Neural cell (in vitro differentiated cells): ENCODE measurements around the gene ABI3BP. TPM values are rescaled to one million over a fixed set of nuclear protein-coding genes. Genes with fewer than 3 reads are reported as not detected.

Source experiments
- H2AFZ ChIP-seq: fragments of 200-600, 300-800 bp; sonication (generic), shearing (Covaris generic); 2 replicates; pipeline ENCODE4 v1.6.0; 2014; ENCODE audit warnings: low read depth, mild to moderate bottlenecking, antibody characterized with exemption, low read length, moderate library complexity
- H3F3A ChIP-seq: fragments of 200-600 bp; shearing (Covaris generic); 2 replicates; pipeline ENCODE4 v1.6.1; 2016; ENCODE audit warnings: mild to moderate bottlenecking, moderate library complexity, mixed read lengths, antibody characterized with exemption, low read length; ENCODE audit not compliant: insufficient read depth, poor library complexity, severe bottlenecking
- H3K27ac ChIP-seq: fragments of 200-600, 300-800 bp; sonication (generic), shearing (Covaris generic); 2 replicates; pipeline ENCODE4 v1.5.1; 2014; ENCODE audit warnings: mild to moderate bottlenecking, low read length, moderate library complexity
- H3K27me3 ChIP-seq: fragments of 300-800, 200-600 bp; sonication (generic), shearing (Covaris generic); 2 replicates; pipeline ENCODE4 v1.6.0; 2014; ENCODE audit warnings: mild to moderate bottlenecking, low read depth, low read length, moderate library complexity; ENCODE audit not compliant: insufficient read depth
- H3K36me3 ChIP-seq: fragments of 300-800, 200-600 bp; sonication (generic), shearing (Covaris generic); 2 replicates; pipeline ENCODE4 v1.5.1; 2014; ENCODE audit warnings: mild to moderate bottlenecking, antibody characterized with exemption, low read length, moderate library complexity; ENCODE audit not compliant: insufficient read depth
- H3K4me2 ChIP-seq: fragments of 300-800, 200-600 bp; sonication (generic), shearing (Covaris generic); 2 replicates; pipeline ENCODE4 v1.6.0; 2014; ENCODE audit warnings: mild to moderate bottlenecking, low read length
- H3K4me3 ChIP-seq: fragments of 300-800, 200-600 bp; sonication (generic), shearing (Covaris generic); 2 replicates; pipeline ENCODE4 v1.5.1; 2014; ENCODE audit warnings: mild to moderate bottlenecking, low read length, moderate library complexity
- H3K79me2 ChIP-seq: fragments of 200-600 bp; shearing (Covaris generic); replicated peaks from 2 replicates; pipeline ENCODE4 v1.6.0; 2014; ENCODE audit warnings: mild to moderate bottlenecking, low read length, moderate library complexity; ENCODE audit not compliant: insufficient read depth
- H3K9ac ChIP-seq: fragments of 300-800, 200-600 bp; sonication (generic), shearing (Covaris generic); 2 replicates; pipeline ENCODE4 v1.6.1; 2016; ENCODE audit warnings: mild to moderate bottlenecking, low read length, mixed read lengths
- H3K9me2 ChIP-seq: fragments of 200-600 bp; shearing (Covaris generic); 2 replicates; pipeline ENCODE4 v1.6.1; 2016; ENCODE audit warnings: mild to moderate bottlenecking, low read length, mixed read lengths; ENCODE audit not compliant: insufficient read depth
- H3K9me3 ChIP-seq: fragments of 200-600, 300-800 bp; sonication (generic), shearing (Covaris generic); 2 replicates; pipeline ENCODE4 v1.6.1; 2016; ENCODE audit warnings: mild to moderate bottlenecking, mixed run types, low read length, moderate library complexity, mixed read lengths
- H4K20me1 ChIP-seq: fragments of 200-600 bp; shearing (Covaris generic); 2 replicates; pipeline ENCODE4 v1.6.1; 2016; ENCODE audit warnings: mild to moderate bottlenecking, mixed run types; ENCODE audit not compliant: insufficient read depth
- EP300 ChIP-seq: fragments of 450-650 bp; conservative IDR thresholded peaks from 2 replicates; pipeline ENCODE4 v1.6.1; 2014; ENCODE audit warnings: antibody characterized with exemption, mild to moderate bottlenecking, moderate library complexity; ENCODE audit not compliant: poor library complexity, severe bottlenecking
- EZH2 ChIP-seq: fragments of 200-600, 300-800 bp; shearing (Covaris generic), sonication (generic); IDR thresholded peaks from 2 replicates; pipeline ENCODE4 v1.6.1; 2014; ENCODE audit warnings: antibody characterized with exemption, low read length, borderline replicate concordance, mild to moderate bottlenecking; ENCODE audit not compliant: insufficient read depth, poor library complexity, severe bottlenecking
- MXI1 ChIP-seq: fragments of 450-650 bp; conservative IDR thresholded peaks from 2 replicates; pipeline ENCODE4 v1.6.1; 2014; ENCODE audit warnings: antibody characterized with exemption, mild to moderate bottlenecking; ENCODE audit not compliant: poor library complexity, severe bottlenecking
- POLR2AphosphoS5 ChIP-seq: IDR thresholded peaks from 2 replicates; pipeline ENCODE4 v1.6.1; 2012
- RAD21 ChIP-seq: fragments of 450-650 bp; conservative IDR thresholded peaks from 2 replicates; pipeline ENCODE4 v1.6.1; 2014; ENCODE audit warnings: antibody characterized with exemption, mild to moderate bottlenecking, moderate library complexity
- SMC3 ChIP-seq: fragments of 450-650 bp; conservative IDR thresholded peaks from 2 replicates; pipeline ENCODE4 v1.6.1; 2014; ENCODE audit warnings: antibody characterized with exemption, mild to moderate bottlenecking, moderate library complexity; ENCODE audit not compliant: poor library complexity
- TAF1 ChIP-seq: IDR thresholded peaks from 2 replicates; pipeline ENCODE4 v1.6.1; 2012; ENCODE audit warnings: low read depth
- polyA plus RNA-seq: library from polyadenylated mRNA; depleted of rRNA; stranded (reverse); fragments of >200 nt; gene quantifications from 2 replicates; pipeline ENCODE4 v1.2.3, GENCODE V29; 2014
- TF ChIP-seq, protein P1 (sequence below): fragments of 450-650 bp; IDR thresholded peaks from 2 replicates; pipeline ENCODE4 v1.5.1; 2014; ENCODE audit warnings: antibody characterized with exemption, mild to moderate bottlenecking, moderate library complexity; ENCODE audit not compliant: poor library complexity, severe bottlenecking
- TF ChIP-seq, protein P2 (sequence below): IDR thresholded peaks from 2 replicates; pipeline ENCODE4 v1.6.1; 2012; ENCODE audit warnings: borderline replicate concordance

ABI3BP gene
- polyA plus RNA-seq, 1 donor from 2014 or later, result not detected

DNA sequence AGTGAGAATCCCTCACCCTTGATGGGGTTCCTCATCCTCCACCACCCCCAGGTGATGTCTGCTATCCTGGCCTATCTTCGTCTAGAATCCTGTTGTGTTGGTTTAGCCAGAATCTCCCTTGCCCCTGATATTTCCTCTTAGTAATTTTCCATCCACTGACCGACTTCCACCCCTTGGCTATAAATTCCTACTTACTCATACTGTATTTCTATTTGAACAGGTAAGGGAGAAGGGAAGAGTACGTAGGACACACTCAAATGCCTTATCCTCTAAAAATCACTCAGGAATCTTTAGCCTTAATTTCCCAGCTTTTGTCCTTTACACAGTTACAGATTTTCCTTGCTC is 284.6 kb downstream of the ABI3BP start:
- Histone ChIP-seq H3K79me2 (peaks cover 36% of the 10 kb centered on the region), H3K9me2 (no peaks in the 10 kb centered on the region), H3K36me3 (no peaks in the 10 kb centered on the region), H3K27ac (no peak overlapping the region), H2AFZ (peak overlapping the region; percentile 34), H3K4me2 (no peak overlapping the region), H3F3A (peaks cover 5% of the 10 kb centered on the region), H3K27me3 (no peaks in the 10 kb centered on the region), H4K20me1 (no peaks in the 10 kb centered on the region), H3K9ac (no peak overlapping the region), H3K4me3 (peak overlapping the region; percentile 81), H3K9me3 (no peaks in the 10 kb centered on the region)
- no peak for TF ChIP-seq MXI1
- no peak for TF ChIP-seq SMC3
- TF ChIP-seq RAD21, result no peak
- TF ChIP-seq EZH2, result no peak
- TF ChIP-seq, protein P1, sequence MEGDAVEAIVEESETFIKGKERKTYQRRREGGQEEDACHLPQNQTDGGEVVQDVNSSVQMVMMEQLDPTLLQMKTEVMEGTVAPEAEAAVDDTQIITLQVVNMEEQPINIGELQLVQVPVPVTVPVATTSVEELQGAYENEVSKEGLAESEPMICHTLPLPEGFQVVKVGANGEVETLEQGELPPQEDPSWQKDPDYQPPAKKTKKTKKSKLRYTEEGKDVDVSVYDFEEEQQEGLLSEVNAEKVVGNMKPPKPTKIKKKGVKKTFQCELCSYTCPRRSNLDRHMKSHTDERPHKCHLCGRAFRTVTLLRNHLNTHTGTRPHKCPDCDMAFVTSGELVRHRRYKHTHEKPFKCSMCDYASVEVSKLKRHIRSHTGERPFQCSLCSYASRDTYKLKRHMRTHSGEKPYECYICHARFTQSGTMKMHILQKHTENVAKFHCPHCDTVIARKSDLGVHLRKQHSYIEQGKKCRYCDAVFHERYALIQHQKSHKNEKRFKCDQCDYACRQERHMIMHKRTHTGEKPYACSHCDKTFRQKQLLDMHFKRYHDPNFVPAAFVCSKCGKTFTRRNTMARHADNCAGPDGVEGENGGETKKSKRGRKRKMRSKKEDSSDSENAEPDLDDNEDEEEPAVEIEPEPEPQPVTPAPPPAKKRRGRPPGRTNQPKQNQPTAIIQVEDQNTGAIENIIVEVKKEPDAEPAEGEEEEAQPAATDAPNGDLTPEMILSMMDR, result no peak
- TF ChIP-seq, protein P2, sequence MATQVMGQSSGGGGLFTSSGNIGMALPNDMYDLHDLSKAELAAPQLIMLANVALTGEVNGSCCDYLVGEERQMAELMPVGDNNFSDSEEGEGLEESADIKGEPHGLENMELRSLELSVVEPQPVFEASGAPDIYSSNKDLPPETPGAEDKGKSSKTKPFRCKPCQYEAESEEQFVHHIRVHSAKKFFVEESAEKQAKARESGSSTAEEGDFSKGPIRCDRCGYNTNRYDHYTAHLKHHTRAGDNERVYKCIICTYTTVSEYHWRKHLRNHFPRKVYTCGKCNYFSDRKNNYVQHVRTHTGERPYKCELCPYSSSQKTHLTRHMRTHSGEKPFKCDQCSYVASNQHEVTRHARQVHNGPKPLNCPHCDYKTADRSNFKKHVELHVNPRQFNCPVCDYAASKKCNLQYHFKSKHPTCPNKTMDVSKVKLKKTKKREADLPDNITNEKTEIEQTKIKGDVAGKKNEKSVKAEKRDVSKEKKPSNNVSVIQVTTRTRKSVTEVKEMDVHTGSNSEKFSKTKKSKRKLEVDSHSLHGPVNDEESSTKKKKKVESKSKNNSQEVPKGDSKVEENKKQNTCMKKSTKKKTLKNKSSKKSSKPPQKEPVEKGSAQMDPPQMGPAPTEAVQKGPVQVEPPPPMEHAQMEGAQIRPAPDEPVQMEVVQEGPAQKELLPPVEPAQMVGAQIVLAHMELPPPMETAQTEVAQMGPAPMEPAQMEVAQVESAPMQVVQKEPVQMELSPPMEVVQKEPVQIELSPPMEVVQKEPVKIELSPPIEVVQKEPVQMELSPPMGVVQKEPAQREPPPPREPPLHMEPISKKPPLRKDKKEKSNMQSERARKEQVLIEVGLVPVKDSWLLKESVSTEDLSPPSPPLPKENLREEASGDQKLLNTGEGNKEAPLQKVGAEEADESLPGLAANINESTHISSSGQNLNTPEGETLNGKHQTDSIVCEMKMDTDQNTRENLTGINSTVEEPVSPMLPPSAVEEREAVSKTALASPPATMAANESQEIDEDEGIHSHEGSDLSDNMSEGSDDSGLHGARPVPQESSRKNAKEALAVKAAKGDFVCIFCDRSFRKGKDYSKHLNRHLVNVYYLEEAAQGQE, result no peak
- no peak for TF ChIP-seq TAF1
- no peak for TF ChIP-seq POLR2AphosphoS5
- no peak for TF ChIP-seq EP300

DNA sequence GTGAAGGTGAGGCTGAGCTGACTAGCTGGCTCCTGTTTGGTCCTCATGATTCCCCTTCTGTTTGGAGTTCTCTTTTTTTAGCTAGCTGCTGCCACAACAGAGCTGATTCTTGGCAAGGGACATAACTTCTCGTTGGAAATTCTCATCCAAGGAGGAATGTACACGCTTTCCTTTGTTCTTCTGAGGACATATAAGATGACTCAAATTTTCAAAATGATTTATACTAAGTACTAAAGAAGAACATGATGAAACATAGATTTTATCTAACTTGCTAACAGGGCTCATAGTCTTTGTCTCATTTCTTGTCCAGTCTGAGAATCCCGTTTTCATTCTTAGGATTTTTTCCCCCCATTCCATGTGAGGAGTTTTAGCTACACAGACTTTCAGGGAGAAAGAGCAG is 286.9 kb downstream of the ABI3BP start:
- Histone ChIP-seq H3K9me3 (no peaks in the 10 kb centered on the region), H3K4me3 (no peak overlapping the region), H3K36me3 (no peaks in the 10 kb centered on the region), H2AFZ (no peak overlapping the region), H4K20me1 (no peaks in the 10 kb centered on the region), H3K9me2 (no peaks in the 10 kb centered on the region), H3K4me2 (no peak overlapping the region), H3K27ac (no peak overlapping the region), H3F3A (peaks cover 5% of the 10 kb centered on the region), H3K27me3 (no peaks in the 10 kb centered on the region), H3K79me2 (peaks cover 13% of the 10 kb centered on the region), H3K9ac (no peak overlapping the region)
- TF ChIP-seq SMC3 (no peak), POLR2AphosphoS5 (no peak), MXI1 (no peak), RAD21 (no peak), TAF1 (no peak), EZH2 (no peak), EP300 (no peak)
- TF ChIP-seq, protein P2, result no peak
- TF ChIP-seq, protein P1, result no peak
